HCT116 (cell line): Measurements from ENCODE around the gene ZFHX3. TPM values are rescaled to one million over a fixed set of nuclear protein-coding genes. Genes with fewer than 3 reads are reported as not detected.

Experiments
- ATAC-seq: fragments of 200-7000 bp; cut with Tn5 transposase; 2 replicates; pipeline ENCODE4 v1.9.1; 2020; ENCODE audit warnings: mild to moderate bottlenecking, moderate library complexity
- BruUV-seq: library from RNA; stranded (reverse); fragments of 400-500 nt; replicated peaks from 2 replicates; lab custom pipeline; 2021; lab: Mats Ljungman, UMichigan
- CTCF ChIA-PET: fragments of 300-600 bp; sonication (Branson Sonifier 250); formaldehyde crosslinking; loops from one replicate; lab custom pipeline; 2021; ENCODE audit warnings: antibody characterized with exemption; lab: Charles Lee
- POLR2A ChIA-PET: fragments of 300-600, 350-600 bp; sonication (Branson Sonifier 250); formaldehyde crosslinking; loops from one replicate; lab custom pipeline; 2021; ENCODE audit warnings: antibody characterized with exemption; lab: Charles Lee
- RAD21 ChIA-PET, 2 experiments: fragments of 300-600 bp; sonication (Branson Sonifier 250); formaldehyde crosslinking; loops; one replicate each; lab custom pipeline; 2023; ENCODE audit warnings: low total read pairs in 2 of 2; ENCODE audit not compliant: uncharacterized antibody in 2 of 2, unreplicated experiment in 2 of 2, low non-redundant PET in 1 of 2; lab: Charles Lee
- DNase-seq: peaks from one replicate; pipeline ENCODE4 v3.0.0-alpha.2; 2010; ENCODE audit warnings: low read depth, low spot score
- H2AFZ ChIP-seq: fragments of 200-600 bp; shearing (Covaris generic), sonication (generic); 2 replicates; pipeline ENCODE4 v1.6.1; 2017; ENCODE audit warnings: low read depth, mixed run types, mixed read lengths, antibody characterized with exemption, low read length; ENCODE audit not compliant: poor library complexity, severe bottlenecking
- H3K27ac ChIP-seq: 2 replicates; pipeline ENCODE4 v1.5.1; 2012; ENCODE audit warnings: low read depth, low read length
- H3K27me3 ChIP-seq: fragments of 200-600 bp; sonication (generic); 2 replicates; pipeline ENCODE4 v1.6.1; 2016; ENCODE audit warnings: mixed run types, low read length, mixed read lengths; ENCODE audit not compliant: insufficient read depth
- H3K36me3 ChIP-seq, 2 experiments: fragments of 200-500 bp in 1 of 2; fragments of 200-600 bp in 1 of 2; sonication (Bioruptor generic) in 1 of 2; sonication (generic) in 1 of 2; 2 replicates each; pipeline versions ENCODE4 v1.5.1 to v1.6.1; 2014 to 2016; ENCODE audit warnings: low read length in 2 of 2, inconsistent platforms in 1 of 2, mixed read lengths in 1 of 2, mixed run types in 1 of 2; ENCODE audit not compliant: insufficient read depth in 2 of 2, control insufficient read depth in 1 of 2
- H3K4me1 ChIP-seq, 2 experiments: fragments of 200-600 bp in 1 of 2; sonication (generic) in 1 of 2; 2 replicates each; pipeline versions ENCODE4 v1.5.1 to v1.6.1; 2012 to 2017; ENCODE audit warnings: low read length in 2 of 2, inconsistent platforms in 1 of 2, mild to moderate bottlenecking in 1 of 2, mixed read lengths in 1 of 2, mixed run types in 1 of 2, moderate library complexity in 1 of 2; ENCODE audit not compliant: insufficient read depth in 2 of 2, control insufficient read depth in 1 of 2
- H3K4me2 ChIP-seq: fragments of 200-600 bp; sonication (generic); 2 replicates; pipeline ENCODE4 v1.6.1; 2017; ENCODE audit warnings: mixed run types, low read length, mixed read lengths
- H3K4me3 ChIP-seq, 2 experiments: fragments of 200-600 bp in 1 of 2; sonication (generic) in 1 of 2; replicated peaks in 1 of 2; 2 replicates each; pipeline ENCODE4 v1.5.1; 2011 to 2016; ENCODE audit warnings: low read length in 2 of 2, control low read depth in 1 of 2, low read depth in 1 of 2, mild to moderate bottlenecking in 1 of 2, mixed read lengths in 1 of 2, mixed run types in 1 of 2
- H3K79me2 ChIP-seq: fragments of 200-600 bp; sonication (generic); 2 replicates; pipeline ENCODE4 v1.6.1; 2017; ENCODE audit warnings: mild to moderate bottlenecking, mixed run types, low read length, moderate library complexity, mixed read lengths; ENCODE audit not compliant: insufficient read depth
- H3K9ac ChIP-seq: fragments of 200-600 bp; sonication (generic); 2 replicates; pipeline ENCODE4 v1.6.1; 2016; ENCODE audit warnings: low read length, mixed read lengths
- H3K9me2 ChIP-seq: fragments of 200-600 bp; sonication (generic), shearing (Covaris generic); 2 replicates; pipeline ENCODE4 v1.6.1; 2017; ENCODE audit warnings: mixed run types, mild to moderate bottlenecking, moderate library complexity; ENCODE audit not compliant: insufficient read depth
- H3K9me3 ChIP-seq, 2 experiments: fragments of 200-500 bp in 1 of 2; fragments of 200-600 bp in 1 of 2; sonication (Bioruptor generic) in 1 of 2; sonication (generic) in 1 of 2; 2 replicates each; pipeline ENCODE4 v1.6.1; 2014 to 2017; ENCODE audit warnings: low read length in 2 of 2, mixed read lengths in 2 of 2, inconsistent platforms in 1 of 2, low read depth in 1 of 2, mild to moderate bottlenecking in 1 of 2, mixed run types in 1 of 2, moderate library complexity in 1 of 2; ENCODE audit not compliant: control insufficient read depth in 1 of 2, insufficient read depth in 1 of 2
- H4K20me1 ChIP-seq: fragments of 200-600 bp; sonication (generic), shearing (Covaris generic); 2 replicates; pipeline ENCODE4 v1.6.1; 2017; ENCODE audit warnings: mixed run types, mild to moderate bottlenecking, moderate library complexity; ENCODE audit not compliant: insufficient read depth
- ATF3 ChIP-seq: IDR thresholded peaks from 2 replicates; pipeline ENCODE4 v1.6.1; 2012
- CBX3 ChIP-seq: IDR thresholded peaks from 2 replicates; pipeline ENCODE4 v1.6.1; 2012; ENCODE audit warnings: low read depth
- CEBPB ChIP-seq: IDR thresholded peaks from 2 replicates; pipeline ENCODE4 v1.6.1; 2012; ENCODE audit warnings: low read depth
- CTCF ChIP-seq, 3 experiments: fragments of 200-600 bp in 1 of 3; sonication (generic) in 1 of 3; IDR thresholded peaks in 2 of 3; conservative IDR thresholded peaks in 1 of 3; 2 replicates each; pipeline ENCODE4 v1.5.1; 2012 to 2017; ENCODE audit warnings: low read depth in 2 of 3, low read length in 2 of 3, antibody characterized with exemption in 1 of 3, borderline replicate concordance in 1 of 3, control low read depth in 1 of 3, mild to moderate bottlenecking in 1 of 3, mixed read lengths in 1 of 3, mixed run types in 1 of 3, moderate library complexity in 1 of 3; ENCODE audit not compliant: insufficient read depth in 1 of 3
- EGR1 ChIP-seq: IDR thresholded peaks from 2 replicates; pipeline ENCODE4 v1.6.1; 2012; ENCODE audit warnings: low read depth
- ELF1 ChIP-seq: IDR thresholded peaks from 2 replicates; pipeline ENCODE4 v1.6.1; 2012; ENCODE audit warnings: low read depth, borderline replicate concordance
- EZH2phosphoT487 ChIP-seq: fragments of 200-600 bp; IDR thresholded peaks from 2 replicates; pipeline ENCODE4 v1.6.1; 2018; ENCODE audit warnings: antibody characterized with exemption, borderline replicate concordance
- JUND ChIP-seq: IDR thresholded peaks from 2 replicates; pipeline ENCODE4 v1.6.1; 2012
- MAX ChIP-seq: IDR thresholded peaks from 2 replicates; pipeline ENCODE4 v1.6.1; 2012
- RAD21 ChIP-seq: IDR thresholded peaks from 2 replicates; pipeline ENCODE4 v1.6.1; 2012; ENCODE audit warnings: low read depth, mild to moderate bottlenecking
- REST ChIP-seq: IDR thresholded peaks from 2 replicates; pipeline ENCODE4 v1.6.1; 2012; ENCODE audit warnings: low read depth
- TCF7L2 ChIP-seq: IDR thresholded peaks from 2 replicates; pipeline ENCODE4 v1.7.0; 2011; ENCODE audit warnings: borderline replicate concordance, inconsistent platforms; ENCODE audit not compliant: insufficient read depth, insufficient read length; ENCODE audit errors: extremely low read depth
- YY1 ChIP-seq: IDR thresholded peaks from 2 replicates; pipeline ENCODE4 v1.6.1; 2011; ENCODE audit warnings: low read length, low read depth, moderate library complexity, mild to moderate bottlenecking; ENCODE audit not compliant: insufficient replicate concordance; ENCODE audit errors: extremely low read depth
- intact Hi-C: fragments of 100-400 bp; cut with micrococcal nuclease; formaldehyde crosslinking; loops from 2 replicates; pipeline ENCODE4 v1.10.0; 2022
- total RNA-seq: library from RNA; stranded (reverse); gene quantifications from one replicate; pipeline ENCODE4 v1.2.1, GENCODE V29; 2021; ENCODE audit not compliant: unreplicated experiment

Gene ZFHX3
- total RNA-seq, 1 experiment from 2014 or later = 6.3 TPM

GRCh38 chr16:72950669-72951068 is 97.3 kb downstream of the ZFHX3 start:
- H3K27me3 ChIP-seq = no peaks in the 10 kb centered on the region
- H3K36me3 ChIP-seq = 0 out of 4 replicates have a peak, but pooled peaks cover 0 to 10% of the 10 kb centered on the region in 2 experiments
- H3K4me3 ChIP-seq = no peak overlapping the region
- H3K9ac ChIP-seq = no peak overlapping the region
- H2AFZ ChIP-seq = no peak overlapping the region
- DNase-seq (no peak), ATAC-seq (no peak)
- ChIA-PET RAD21 (no interaction called here), POLR2A (no interaction called here), CTCF (interaction anchor here (2.2 kb wide), 1 partner anchor 11 kb away, joined by 7 read pairs; no protein-coding TSS in a partner anchor)
- intact Hi-C loops = no loop called here
- no TSS peak for BruUV-seq
- H3K79me2 ChIP-seq = no peaks in the 10 kb centered on the region
- H4K20me1 ChIP-seq = no peaks in the 10 kb centered on the region
- TF ChIP-seq TCF7L2 (no peak), JUND (no peak), EGR1 (no peak), EZH2phosphoT487 (no peak), ELF1 (no peak), ATF3 (no peak), YY1 (no peak), CBX3 (no peak)
- no peaks in the 10 kb centered on the region for H3K9me2 ChIP-seq
- H3K27ac ChIP-seq = no peak overlapping the region
- no peaks in the 10 kb centered on the region for H3K4me1 ChIP-seq
- no peak overlapping the region for H3K4me2 ChIP-seq
- H3K9me3 ChIP-seq = no peaks in the 10 kb centered on the region

- ATAC-seq = no peak
- Histone ChIP-seq H3K4me2 (no peak overlapping the region), H3K9me2 (no peaks in the 10 kb centered on the region), H3K9me3 (no peaks in the 10 kb centered on the region), H3K27ac (no peak overlapping the region), H3K36me3 (0 out of 4 replicates have a peak, but pooled peaks cover 0 to 10% of the 10 kb centered on the region in 2 experiments), H3K4me3 (no peak overlapping the region), H3K9ac (no peak overlapping the region), H4K20me1 (no peaks in the 10 kb centered on the region), H3K4me1 (no peaks in the 10 kb centered on the region), H2AFZ (no peak overlapping the region), H3K79me2 (no peaks in the 10 kb centered on the region), H3K27me3 (no peaks in the 10 kb centered on the region)
- no peak for DNase-seq
- intact Hi-C loops = no loop called here
- CTCF ChIA-PET = no interaction called here
- POLR2A ChIA-PET = no interaction called here
- RAD21 ChIA-PET = no interaction called here
- TSS peak; percentile 22 for BruUV-seq
- TF ChIP-seq ELF1 = no peak
- no peak for TF ChIP-seq MAX
- TF ChIP-seq ATF3 = no peak
- no peak for TF ChIP-seq REST
- no peak for TF ChIP-seq TCF7L2
- no peak for TF ChIP-seq RAD21
- no peak for TF ChIP-seq CTCF (IDR thresholded peaks at IDR 0.05 in 2 of 3, conservative IDR thresholded peaks at IDR 0.05 in 1 of 3; ENCODE audit: borderline replicate concordance in 1 of 3, insufficient read depth in 1 of 3, low read depth in 2 of 3, low read length in 2 of 3)
- no peak for TF ChIP-seq CEBPB
Measured at GRCh38 chr16:72948238-72948829, 99.6 kb downstream of the ZFHX3 start.
